HepG2 (cell line): ENCODE data around the gene RTP3. TPM values are rescaled to one million over a fixed set of nuclear protein-coding genes. Genes with fewer than 3 reads are reported as not detected.

Experiments
- ATAC-seq: fragments of 200-7000 bp; cut with Tn5 transposase; 3 replicates; pipeline ENCODE4 v1.9.1; 2020; ENCODE audit warnings: mild to moderate bottlenecking, moderate library complexity
- BruUV-seq: library from RNA; stranded (reverse); fragments of 400-500 nt; replicated peaks from 2 replicates; lab custom pipeline; 2021; lab: Mats Ljungman, UMichigan
- CTCF ChIA-PET: fragments of 300-600 bp; formaldehyde crosslinking; extraction: SDS; loops from one replicate; lab custom pipeline; 2021; ENCODE audit warnings: low total read pairs, inconsistent platforms, low intra/inter-chr PET ratio; lab: Yijun Ruan, JAX
- POLR2A ChIA-PET: fragments of 350-600 bp; sonication (Branson Sonifier 250); formaldehyde crosslinking; loops from one replicate; lab custom pipeline; 2020; ENCODE audit warnings: antibody characterized with exemption, inconsistent platforms; lab: Yijun Ruan, JAX
- DNase-seq: peaks from one replicate; pipeline ENCODE4 v3.0.0-alpha.2; 2015; ENCODE audit warnings: low spot score
- FAIRE-seq: peaks from 3 replicates; lab custom pipeline; 2011; peaks lifted over from hg19 to GRCh38; lab: Jason Lieb, UNC
- H2AFZ ChIP-seq: one replicate; pipeline ENCODE4 v1.6.1; 2011; ENCODE audit warnings: low read length, inconsistent platforms
- H3K27ac ChIP-seq: fragments of 300-600 bp; 3 replicates; pipeline ENCODE4 v1.8.0; 2011; ENCODE audit warnings: mixed run types, mild to moderate bottlenecking, mixed read lengths, low read length, inconsistent platforms; ENCODE audit not compliant: insufficient read depth; ENCODE audit errors: extremely low read length
- H3K27me3 ChIP-seq, 2 experiments: fragments of 200-600 bp in 1 of 2; 2 replicates in 1 of 2; 3 replicates in 1 of 2; pipeline versions ENCODE4 v1.6.0 to v1.8.0; 2011; ENCODE audit warnings: low read length in 2 of 2, mild to moderate bottlenecking in 2 of 2, moderate library complexity in 2 of 2, inconsistent platforms in 1 of 2; ENCODE audit not compliant: insufficient read depth in 2 of 2, control insufficient read depth in 1 of 2
- H3K36me3 ChIP-seq, 2 experiments: fragments of 200-600 bp in 1 of 2; replicated peaks in 1 of 2; 2 replicates in 1 of 2; 3 replicates in 1 of 2; pipeline versions ENCODE4 v1.5.1 to v1.8.0; 2011; ENCODE audit warnings: low read length in 2 of 2, inconsistent platforms in 1 of 2; ENCODE audit not compliant: insufficient read depth in 2 of 2, control insufficient read depth in 1 of 2
- H3K4me1 ChIP-seq: 2 replicates; pipeline ENCODE4 v1.5.1; 2012; ENCODE audit warnings: low read length, inconsistent platforms; ENCODE audit not compliant: insufficient read depth
- H3K4me2 ChIP-seq: 2 replicates; pipeline ENCODE4 v1.6.0; 2011; ENCODE audit warnings: low read depth, low read length, inconsistent platforms
- H3K4me3 ChIP-seq, 3 experiments: fragments of 200-600 bp in 1 of 3; sonication (generic), shearing (Covaris generic) in 1 of 3; replicated peaks in 1 of 3; 2 replicates each; pipeline ENCODE4 v1.5.1; 2011 to 2016; ENCODE audit warnings: low read length in 3 of 3, inconsistent platforms in 2 of 3, low read depth in 2 of 3, mild to moderate bottlenecking in 2 of 3, control low read depth in 1 of 3, mixed read lengths in 1 of 3; ENCODE audit not compliant: insufficient read depth in 1 of 3
- H3K79me2 ChIP-seq: one replicate; pipeline ENCODE4 v1.6.1; 2011; ENCODE audit warnings: low read length, inconsistent platforms; ENCODE audit not compliant: insufficient read depth
- H3K9ac ChIP-seq: 2 replicates; pipeline ENCODE4 v1.6.0; 2011; ENCODE audit warnings: mild to moderate bottlenecking, low read depth, low read length, inconsistent platforms; ENCODE audit not compliant: insufficient read depth
- H3K9me3 ChIP-seq: 2 replicates; pipeline ENCODE4 v1.5.1; 2012; ENCODE audit warnings: mild to moderate bottlenecking, low read length
- H4K20me1 ChIP-seq: 2 replicates; pipeline ENCODE4 v1.6.0; 2011; ENCODE audit warnings: inconsistent platforms, mild to moderate bottlenecking, low read length, moderate library complexity; ENCODE audit not compliant: insufficient read depth
- CBX5 ChIP-seq: sonication (generic); formaldehyde crosslinking; IDR thresholded peaks from 2 replicates; pipeline ENCODE4 v1.4.0; 2020; ENCODE audit warnings: missing genetic modification reagents, borderline replicate concordance
- CTCF ChIP-seq: sonication (generic); formaldehyde crosslinking; IDR thresholded peaks from 2 replicates; pipeline ENCODE4 v1.5.0; 2020; ENCODE audit warnings: mild to moderate bottlenecking, missing genetic modification reagents, moderate library complexity
- XRCC5 ChIP-seq: fragments of 200-400 bp; formaldehyde crosslinking; optimal IDR thresholded peaks from 2 replicates; pipeline ENCODE3; 2017; ENCODE audit warnings: mild to moderate bottlenecking, low read length
- ZNF318 ChIP-seq: sonication (generic); formaldehyde crosslinking; IDR thresholded peaks from 2 replicates; pipeline ENCODE4 v1.4.0; 2020; ENCODE audit warnings: mild to moderate bottlenecking, missing genetic modification reagents
- WGBS: methylation state at CpG from one replicate; pipeline ENCODE4 v1.1.6; 2017; ENCODE audit warnings: low lambda C conversion rate; 5-methylcytosine and 5-hydroxymethylcytosine counted together
- in situ Hi-C: cut with HindIII; loops from 2 replicates; pipeline ENCODE4 v1.10.0; 2017; ENCODE audit warnings: low pct_unique_long_range_greater_than_20kb; ENCODE audit not compliant: extremely low pct_ligation_motif_present
- intact Hi-C: fragments of 100-400 bp; cut with micrococcal nuclease; formaldehyde crosslinking; loops from one replicate; pipeline ENCODE4 v1.10.0; 2022; ENCODE audit not compliant: unreplicated experiment
- polyA plus RNA-seq, 8 experiments: library from polyadenylated mRNA; depleted of rRNA in 3 of 8; stranded (reverse) in 7 of 8; unstranded in 1 of 8; fragments of >200 nt; fragmentation: Illumina TruSeq in 4 of 8; extraction: Trizol in 4 of 8; gene quantifications; 2 replicates each; pipeline versions ENCODE4 v1.2.1 to v1.2.3, GENCODE V29; 2011 to 2016; ENCODE audit warnings: low read depth in 4 of 8, missing spikeins in 1 of 8, mixed read lengths in 1 of 8; ENCODE audit not compliant: insufficient read depth in 1 of 8
- total RNA-seq, 5 experiments: library from RNA; depleted of rRNA; stranded (reverse); fragments of >200 nt; fragmentation: Illumina TruSeq; extraction: Trizol; gene quantifications; 2 replicates each; pipeline ENCODE4 v1.2.3, GENCODE V29; 2016; ENCODE audit warnings: low read depth in 1 of 5

Gene RTP3
- total and polyA plus RNA-seq, 2 of the 13 experiments (the other 11 are each of a cell fraction or from before 2014, with no cell fraction given): 0.09 TPM; not detected in 1

- Histone ChIP-seq H3K9me3 (no peaks in the 10 kb centered on the region), H3K79me2 (no peaks in the 10 kb centered on the region), H3K9ac (no peak overlapping the region), H3K4me2 (no peak overlapping the region), H3K4me3 (no peak overlapping the region), H3K27ac (no peak overlapping the region), H4K20me1 (no peaks in the 10 kb centered on the region), H3K36me3 (no peaks in the 10 kb centered on the region), H3K4me1 (no peaks in the 10 kb centered on the region), H2AFZ (no peak overlapping the region), H3K27me3 (0 out of 5 replicates have a peak, but pooled peaks cover 0 to 1% of the 10 kb centered on the region in 2 experiments)
- no peak for TF ChIP-seq CBX5 (CRISPR knock-in tag)
- POLR2A ChIA-PET: no interaction called here
- DNase-seq: no peak
- no peak for FAIRE-seq
- no peak for ATAC-seq
- intact Hi-C loops (no loop called here), in situ Hi-C loops (no loop called here)
- no TSS peak for BruUV-seq
- WGBS: 50% methylated on average over 12 of the region's 17 CpGs
- CTCF ChIA-PET: no interaction called here
Measured at GRCh38 chr3:46448721-46449120, 49.1 kb upstream of the RTP3 start.

- in situ Hi-C loops (no loop called here), intact Hi-C loops (no loop called here)
- FAIRE-seq (no peak), ATAC-seq (peak; percentile 56), DNase-seq (no peak)
- CTCF ChIA-PET: no interaction called here
- Histone ChIP-seq H3K4me2 (no peak overlapping the region), H3K79me2 (no peaks in the 10 kb centered on the region), H3K27ac (no peak overlapping the region), H3K9ac (no peak overlapping the region), H3K4me1 (no peaks in the 10 kb centered on the region), H3K9me3 (no peaks in the 10 kb centered on the region), H3K36me3 (no peaks in the 10 kb centered on the region), H3K27me3 (peaks cover 1 to 4% of the 10 kb centered on the region in 2 experiments; a peak in 2 of 5 replicates), H2AFZ (no peak overlapping the region), H4K20me1 (no peaks in the 10 kb centered on the region), H3K4me3 (no peak overlapping the region)
- 20% methylated on average over 12 of the region's 14 CpGs for WGBS
- TF ChIP-seq ZNF318 (CRISPR knock-in tag): no peak
- TF ChIP-seq CTCF (CRISPR knock-in tag): peak; percentile 29; the same call in 1 of the 2 replicates
- TF ChIP-seq XRCC5: peak; percentile 46
- POLR2A ChIA-PET: no interaction called here
- BruUV-seq: no TSS peak
Measured at GRCh38 chr3:46449755-46450552, 47.8 kb upstream of the RTP3 start.
